ENCODE measurements around the gene SLC18A3.

Gene SLC18A3

DNA sequence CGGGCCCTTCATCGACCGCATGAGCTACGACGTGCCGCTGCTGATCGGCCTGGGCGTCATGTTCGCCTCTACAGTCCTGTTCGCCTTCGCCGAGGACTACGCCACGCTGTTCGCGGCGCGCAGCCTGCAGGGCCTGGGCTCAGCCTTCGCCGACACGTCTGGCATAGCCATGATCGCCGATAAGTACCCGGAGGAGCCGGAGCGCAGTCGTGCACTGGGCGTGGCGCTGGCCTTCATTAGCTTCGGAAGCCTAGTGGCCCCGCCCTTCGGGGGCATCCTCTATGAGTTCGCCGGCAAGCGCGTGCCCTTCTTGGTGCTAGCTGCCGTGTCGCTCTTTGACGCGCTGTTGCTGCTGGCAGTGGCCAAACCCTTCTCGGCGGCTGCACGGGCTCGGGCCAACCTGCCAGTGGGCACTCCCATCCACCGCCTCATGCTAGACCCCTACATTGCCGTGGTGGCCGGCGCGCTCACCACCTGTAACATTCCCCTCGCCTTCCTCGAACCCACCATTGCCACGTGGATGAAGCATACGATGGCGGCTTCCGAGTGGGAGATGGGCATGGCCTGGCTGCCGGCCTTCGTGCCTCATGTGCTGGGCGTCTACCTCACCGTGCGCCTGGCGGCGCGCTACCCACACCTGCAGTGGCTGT is 1.2 kb downstream of the SLC18A3 start:
- H3K4me3 ChIP-seq (ENCODE audit: low read depth, low read length), result no peak overlapping the region

DNA sequence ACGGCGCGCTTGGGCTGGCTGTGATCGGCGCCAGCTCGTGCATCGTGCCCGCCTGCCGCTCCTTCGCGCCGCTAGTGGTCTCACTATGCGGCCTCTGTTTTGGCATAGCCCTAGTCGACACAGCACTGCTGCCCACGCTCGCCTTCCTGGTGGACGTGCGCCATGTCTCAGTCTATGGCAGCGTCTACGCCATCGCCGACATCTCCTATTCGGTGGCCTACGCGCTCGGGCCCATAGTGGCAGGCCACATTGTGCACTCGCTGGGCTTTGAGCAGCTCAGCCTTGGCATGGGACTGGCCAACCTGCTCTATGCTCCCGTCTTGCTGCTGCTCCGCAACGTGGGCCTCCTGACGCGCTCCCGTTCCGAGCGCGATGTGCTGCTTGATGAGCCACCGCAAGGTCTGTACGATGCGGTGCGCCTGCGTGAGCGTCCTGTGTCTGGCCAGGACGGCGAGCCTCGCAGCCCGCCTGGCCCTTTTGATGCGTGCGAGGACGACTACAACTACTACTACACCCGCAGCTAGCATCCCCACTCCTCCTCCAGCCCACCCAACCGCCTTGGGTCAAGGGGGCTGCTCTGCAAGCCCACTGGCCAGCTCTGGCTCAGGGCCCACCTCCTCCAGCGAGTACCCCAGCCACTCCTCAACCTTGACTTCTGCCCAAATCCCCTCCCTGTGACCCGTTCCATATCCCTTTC is 1.9 kb downstream of the SLC18A3 start:
- no peak overlapping the region for H3K4me3 ChIP-seq (ENCODE audit: low read depth, low read length)
- TF ChIP-seq, protein P1, sequence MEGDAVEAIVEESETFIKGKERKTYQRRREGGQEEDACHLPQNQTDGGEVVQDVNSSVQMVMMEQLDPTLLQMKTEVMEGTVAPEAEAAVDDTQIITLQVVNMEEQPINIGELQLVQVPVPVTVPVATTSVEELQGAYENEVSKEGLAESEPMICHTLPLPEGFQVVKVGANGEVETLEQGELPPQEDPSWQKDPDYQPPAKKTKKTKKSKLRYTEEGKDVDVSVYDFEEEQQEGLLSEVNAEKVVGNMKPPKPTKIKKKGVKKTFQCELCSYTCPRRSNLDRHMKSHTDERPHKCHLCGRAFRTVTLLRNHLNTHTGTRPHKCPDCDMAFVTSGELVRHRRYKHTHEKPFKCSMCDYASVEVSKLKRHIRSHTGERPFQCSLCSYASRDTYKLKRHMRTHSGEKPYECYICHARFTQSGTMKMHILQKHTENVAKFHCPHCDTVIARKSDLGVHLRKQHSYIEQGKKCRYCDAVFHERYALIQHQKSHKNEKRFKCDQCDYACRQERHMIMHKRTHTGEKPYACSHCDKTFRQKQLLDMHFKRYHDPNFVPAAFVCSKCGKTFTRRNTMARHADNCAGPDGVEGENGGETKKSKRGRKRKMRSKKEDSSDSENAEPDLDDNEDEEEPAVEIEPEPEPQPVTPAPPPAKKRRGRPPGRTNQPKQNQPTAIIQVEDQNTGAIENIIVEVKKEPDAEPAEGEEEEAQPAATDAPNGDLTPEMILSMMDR (IDR thresholded peaks at IDR 0.05; ENCODE audit: borderline replicate concordance, insufficient read depth, low read depth, low read length), result no peak

More for the DNA sequence above, 1.2 kb downstream of the SLC18A3 start:
- TF ChIP-seq, protein P1 (IDR thresholded peaks at IDR 0.05; ENCODE audit: borderline replicate concordance, insufficient read depth, low read depth, low read length), result no peak

DNA sequence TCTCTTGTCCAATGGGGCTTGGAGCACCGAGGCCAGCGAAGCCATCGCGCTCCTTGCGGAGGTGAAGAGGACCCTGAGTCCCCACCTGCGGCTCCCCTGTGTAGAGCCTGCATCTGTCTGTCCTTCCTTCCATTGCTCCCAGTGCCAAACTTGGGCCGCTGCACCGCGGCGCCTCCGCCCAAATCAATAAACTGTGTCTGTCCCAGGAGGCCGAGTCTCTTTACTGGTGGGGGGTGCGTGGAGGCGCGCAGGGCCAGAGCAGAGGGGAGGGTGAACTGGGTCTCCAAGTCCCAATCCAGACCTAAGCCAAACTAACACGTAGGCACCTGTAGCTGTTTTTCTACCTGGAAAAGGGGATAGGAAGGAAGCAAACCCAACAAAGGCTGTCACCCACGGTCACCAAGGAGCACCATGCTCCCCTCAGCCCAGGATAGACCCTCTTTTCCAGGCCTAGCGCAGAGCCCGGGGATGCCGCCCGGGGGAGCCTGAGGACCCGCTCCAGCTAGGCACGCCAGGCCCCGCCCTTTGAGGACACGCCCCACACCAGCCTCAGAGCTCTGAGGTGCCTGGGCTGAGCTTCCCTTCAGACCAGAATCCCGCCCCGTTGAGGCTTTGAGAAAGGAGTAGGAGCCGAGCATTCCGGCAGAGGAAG is 2.5 kb downstream of the SLC18A3 start:
- H3K4me3 ChIP-seq (ENCODE audit: low read depth, low read length), result no peak overlapping the region
- TF ChIP-seq, protein P1 (IDR thresholded peaks at IDR 0.05; ENCODE audit: borderline replicate concordance, insufficient read depth, low read depth, low read length), result no peak

DNA sequence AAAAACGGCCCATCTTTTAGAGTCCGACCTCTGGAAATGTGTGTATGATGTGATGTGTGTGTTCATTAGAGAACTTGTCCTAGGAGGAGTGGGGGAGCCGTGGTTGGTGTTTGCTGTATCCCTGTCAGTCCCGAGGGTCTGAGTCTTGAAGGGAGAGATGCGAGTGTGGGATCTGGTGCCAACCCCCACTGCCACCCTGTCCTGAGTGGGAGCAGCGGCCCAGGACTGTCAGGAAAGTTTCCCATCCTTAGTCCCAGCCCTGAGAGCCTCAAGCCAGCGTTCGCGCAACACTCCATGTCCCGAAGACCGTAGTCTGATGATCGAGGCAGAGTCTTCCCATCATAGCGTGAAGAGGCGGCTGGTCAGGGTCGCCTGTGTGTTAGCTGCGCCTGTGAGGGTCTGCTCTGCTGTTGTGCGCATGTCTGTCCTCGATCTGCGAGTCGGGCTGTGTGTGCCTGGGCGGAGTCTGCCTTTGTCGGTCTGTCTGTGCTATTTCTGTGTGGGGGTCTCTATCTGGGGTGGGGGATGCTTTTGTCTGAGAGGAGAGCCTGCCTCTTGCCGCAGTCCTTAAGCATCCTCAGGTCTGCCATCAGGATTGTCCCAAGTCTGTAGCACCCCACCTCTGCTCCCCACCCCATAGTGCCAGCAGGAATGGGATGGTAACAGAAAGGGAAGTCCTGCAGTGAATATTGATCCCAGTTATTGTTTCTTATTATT is 3.2 kb downstream of the SLC18A3 start:
- no peak overlapping the region for H3K4me3 ChIP-seq (ENCODE audit: low read depth, low read length)
- TF ChIP-seq, protein P1 (IDR thresholded peaks at IDR 0.05; ENCODE audit: borderline replicate concordance, insufficient read depth, low read depth, low read length), result no peak

DNA sequence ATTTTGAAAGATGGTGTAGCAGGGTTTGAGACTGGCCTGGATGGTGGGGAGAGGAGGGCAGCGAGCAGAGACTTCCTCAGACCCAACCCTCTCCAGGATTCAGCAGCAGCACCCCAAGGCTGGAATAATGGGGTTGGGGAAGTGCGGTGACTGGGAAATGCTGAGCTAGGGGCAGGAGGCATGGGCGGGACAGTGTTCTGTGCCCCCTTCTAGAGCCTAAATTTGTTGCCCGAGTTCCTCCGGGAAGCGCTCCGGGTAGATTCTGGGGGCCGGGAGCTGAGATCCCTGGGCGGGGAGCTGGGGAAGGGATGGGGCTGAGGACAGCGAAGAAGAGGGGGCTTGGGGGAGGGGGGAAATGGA is 3.8 kb downstream of the SLC18A3 start, which contains the start of gene CHAT:
TSS of gene CHAT (plus strand) at position 156 of the 360 bp plus-strand sequence. CDS start at position 309, 153 bp downstream.
- TF ChIP-seq, protein P1 (IDR thresholded peaks at IDR 0.05; ENCODE audit: borderline replicate concordance, insufficient read depth, low read depth, low read length), result no peak
- no peak within 1 kb of the TSS for H3K4me3 ChIP-seq (ENCODE audit: low read depth, low read length)

DNA sequence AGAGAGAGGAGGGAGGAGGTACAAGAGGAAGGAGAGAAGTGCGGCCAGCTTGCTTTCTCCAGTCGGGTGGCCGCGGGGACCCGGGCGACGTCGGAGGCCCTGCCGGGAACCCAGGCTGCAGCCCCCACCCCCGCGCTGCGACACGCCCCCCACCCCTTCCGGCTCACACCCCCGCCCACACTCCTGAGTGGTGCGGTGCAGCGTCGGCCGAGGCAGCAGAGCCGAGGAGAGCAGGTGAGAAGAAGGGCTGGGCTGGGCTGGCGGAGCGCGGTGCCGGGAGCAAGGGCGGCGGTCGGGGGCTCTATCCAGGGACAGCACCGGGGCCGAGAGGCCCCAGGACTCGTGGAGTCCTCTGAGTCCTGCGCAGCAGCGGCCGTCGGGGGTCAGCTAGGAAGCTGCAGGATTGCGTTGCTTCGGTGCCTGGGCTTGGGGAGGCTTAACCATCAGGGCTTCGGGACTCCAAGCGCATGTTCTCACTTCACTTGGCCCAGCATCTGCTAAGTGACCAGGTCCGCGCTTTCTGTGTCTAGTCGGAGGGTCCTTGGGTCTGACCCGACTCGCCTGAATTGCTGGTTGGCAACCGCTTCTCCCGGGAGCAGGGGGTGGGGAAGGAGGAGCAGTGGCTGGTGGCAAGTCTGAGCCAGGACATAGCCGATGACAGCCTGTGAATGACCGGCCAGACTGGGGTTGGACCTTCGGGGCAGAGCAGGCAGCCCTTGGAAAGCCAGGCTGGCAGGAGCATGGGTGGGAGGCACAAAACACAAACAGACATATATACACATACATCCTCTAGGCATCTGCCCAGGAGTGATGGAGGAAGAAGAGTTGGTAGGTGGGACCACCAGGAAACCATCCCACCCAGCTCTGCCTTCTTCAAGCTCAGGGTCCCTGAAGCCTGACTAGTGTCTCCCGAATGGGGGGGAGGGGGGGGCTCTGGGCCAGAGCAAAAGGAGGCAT is 4.4 kb downstream of the SLC18A3 start:
- TF ChIP-seq, protein P1 (IDR thresholded peaks at IDR 0.05; ENCODE audit: borderline replicate concordance, insufficient read depth, low read depth, low read length), result no peak
- no peak overlapping the region for H3K4me3 ChIP-seq (ENCODE audit: low read depth, low read length)
